D341Med (cell line): ENCODE measurements around the gene SLC44A3.
"Not testable (repeated sequence)": the region's sequence is repeated elsewhere in the genome, so short reads cannot be mapped to it uniquely, and the experiment has no call there.

Experiments used
- DNase-seq: peaks from one replicate; pipeline ENCODE4 v3.0.0; 2012; ENCODE audit warnings: low spot score

SLC44A3 gene

GRCh38 chr1:94836891-94837290 is 16.7 kb downstream of the SLC44A3 start:
- no peak for DNase-seq

GRCh38 chr1:94840381-94840780 is 20.2 kb downstream of the SLC44A3 start:
- DNase-seq, result not testable (repeated sequence)

- DNase-seq, result no peak
Measured at GRCh38 chr1:94840808-94841207, 20.7 kb downstream of the SLC44A3 start.

GRCh38 chr1:94843430-94843829 is 23.3 kb downstream of the SLC44A3 start:
- DNase-seq, result no peak

GRCh38 chr1:94843846-94844245 is 23.7 kb downstream of the SLC44A3 start:
- no peak for DNase-seq

- DNase-seq, result no peak
Measured at GRCh38 chr1:94846308-94846707, 26.2 kb downstream of the SLC44A3 start.

GRCh38 chr1:94851571-94851970 is 31.4 kb downstream of the SLC44A3 start:
- no peak for DNase-seq

GRCh38 chr1:94852788-94853187 is 32.6 kb downstream of the SLC44A3 start:
- no peak for DNase-seq

- DNase-seq, result peak; percentile 88
Measured at GRCh38 chr1:94854458-94855306, 34.5 kb downstream of the SLC44A3 start.

GRCh38 chr1:94855307-94855700 is 35.1 kb downstream of the SLC44A3 start:
- no peak for DNase-seq

- no peak for DNase-seq
Measured at GRCh38 chr1:94856004-94856403, 35.8 kb downstream of the SLC44A3 start.

- DNase-seq, result no peak
Measured at GRCh38 chr1:94856868-94857267, 36.7 kb downstream of the SLC44A3 start.

GRCh38 chr1:94858276-94858675 is 38.1 kb downstream of the SLC44A3 start:
- no peak for DNase-seq

GRCh38 chr1:94859174-94859573 is 39.0 kb downstream of the SLC44A3 start:
- DNase-seq, result no peak

GRCh38 chr1:94862718-94863117 is 42.6 kb downstream of the SLC44A3 start:
- no peak for DNase-seq

GRCh38 chr1:94863297-94863911 is 43.2 kb downstream of the SLC44A3 start:
- no peak for DNase-seq

- DNase-seq, result no peak
Measured at GRCh38 chr1:94863919-94864318, 43.8 kb downstream of the SLC44A3 start.

GRCh38 chr1:94864821-94865220 is 44.7 kb downstream of the SLC44A3 start:
- no peak for DNase-seq

- no peak for DNase-seq
Measured at GRCh38 chr1:94865360-94865759, 45.2 kb downstream of the SLC44A3 start.

GRCh38 chr1:94866164-94866807 is 46.1 kb downstream of the SLC44A3 start:
- DNase-seq, result no peak

GRCh38 chr1:94871031-94871430 is 50.9 kb downstream of the SLC44A3 start:
- no peak for DNase-seq

- DNase-seq, result no peak
Measured at GRCh38 chr1:94872771-94873495, 52.8 kb downstream of the SLC44A3 start.
